ENCODE measurements around the gene DDX24. TPM values are rescaled to one million over a fixed set of nuclear protein-coding genes. Genes with fewer than 3 reads are reported as not detected.

The DDX24 gene
- total RNA-seq, 2 donors from 2014 or later = 110 to 142 TPM

GRCh38 chr14:94021416-94022157, 59.4 kb downstream of the DDX24 start:
- intact Hi-C loops (cut with DNase I) = no loop called here
- H3K4me1 ChIP-seq = no peaks in the 10 kb centered on the region
- H3K27ac ChIP-seq = no peak overlapping the region
- H3K36me3 ChIP-seq = no peaks in the 10 kb centered on the region
- no peak overlapping the region for H3K4me3 ChIP-seq
- TF ChIP-seq CTCF (IDR thresholded peaks at IDR 0.05) = no peak
- no peaks in the 10 kb centered on the region for H3K27me3 ChIP-seq
- H3K9ac ChIP-seq (ENCODE audit: low read depth in 2 of 2, low read length in 2 of 2) = no peak overlapping the region
- H3K9me3 ChIP-seq = no peaks in the 10 kb centered on the region
- no peak for DNase-seq

GRCh38 chr14:94021001-94021400, 60.0 kb downstream of the DDX24 start:
- Histone ChIP-seq H3K4me3 (no peak overlapping the region), H3K36me3 (no peaks in the 10 kb centered on the region), H3K27ac (no peak overlapping the region), H3K27me3 (no peaks in the 10 kb centered on the region), H3K4me1 (no peaks in the 10 kb centered on the region), H3K9ac (ENCODE audit: low read depth in 2 of 2, low read length in 2 of 2) (no peak overlapping the region), H3K9me3 (no peaks in the 10 kb centered on the region)
- intact Hi-C loops (cut with DNase I) = no loop called here
- DNase-seq = no peak
- TF ChIP-seq CTCF (IDR thresholded peaks at IDR 0.05) = no peak

- H3K9me3 ChIP-seq = no peaks in the 10 kb centered on the region
- H3K4me3 ChIP-seq = no peak overlapping the region
- H3K27me3 ChIP-seq = no peaks in the 10 kb centered on the region
- TF ChIP-seq CTCF (IDR thresholded peaks at IDR 0.05) = no peak
- no peaks in the 10 kb centered on the region for H3K4me1 ChIP-seq
- DNase-seq = no peak
- H3K27ac ChIP-seq = no peak overlapping the region
- intact Hi-C loops (cut with DNase I) = no loop called here
- H3K36me3 ChIP-seq = no peaks in the 10 kb centered on the region
- no peak overlapping the region for H3K9ac ChIP-seq (ENCODE audit: low read depth in 2 of 2, low read length in 2 of 2)
These were observed 60.7 kb downstream of the DDX24 start for GRCh38 chr14:94020267-94020666.

- H3K4me1 ChIP-seq = no peaks in the 10 kb centered on the region
- no peaks in the 10 kb centered on the region for H3K9me3 ChIP-seq
- intact Hi-C loops (cut with DNase I) = no loop called here
- no peak overlapping the region for H3K27ac ChIP-seq
- DNase-seq = no peak
- H3K27me3 ChIP-seq = no peaks in the 10 kb centered on the region
- no peaks in the 10 kb centered on the region for H3K36me3 ChIP-seq
- H3K4me3 ChIP-seq = no peak overlapping the region
- no peak for TF ChIP-seq CTCF (IDR thresholded peaks at IDR 0.05)
- H3K9ac ChIP-seq (ENCODE audit: low read depth in 2 of 2, low read length in 2 of 2) = no peak overlapping the region
These were observed 61.7 kb downstream of the DDX24 start for GRCh38 chr14:94019329-94019728.

- intact Hi-C loops (cut with DNase I) = no loop called here
- Histone ChIP-seq H3K9ac (ENCODE audit: low read depth in 2 of 2, low read length in 2 of 2) (no peak overlapping the region), H3K36me3 (no peaks in the 10 kb centered on the region), H3K27ac (no peak overlapping the region), H3K27me3 (no peaks in the 10 kb centered on the region), H3K9me3 (no peaks in the 10 kb centered on the region), H3K4me3 (no peak overlapping the region), H3K4me1 (no peaks in the 10 kb centered on the region)
- DNase-seq = no peak
- no peak for TF ChIP-seq CTCF (IDR thresholded peaks at IDR 0.05)
These were observed 62.7 kb downstream of the DDX24 start for GRCh38 chr14:94018308-94018707.

Data from colonic mucosa (tissue), 4 donors.